Measurements from ENCODE around the gene EPHA3.

EPHA3 gene

DNA sequence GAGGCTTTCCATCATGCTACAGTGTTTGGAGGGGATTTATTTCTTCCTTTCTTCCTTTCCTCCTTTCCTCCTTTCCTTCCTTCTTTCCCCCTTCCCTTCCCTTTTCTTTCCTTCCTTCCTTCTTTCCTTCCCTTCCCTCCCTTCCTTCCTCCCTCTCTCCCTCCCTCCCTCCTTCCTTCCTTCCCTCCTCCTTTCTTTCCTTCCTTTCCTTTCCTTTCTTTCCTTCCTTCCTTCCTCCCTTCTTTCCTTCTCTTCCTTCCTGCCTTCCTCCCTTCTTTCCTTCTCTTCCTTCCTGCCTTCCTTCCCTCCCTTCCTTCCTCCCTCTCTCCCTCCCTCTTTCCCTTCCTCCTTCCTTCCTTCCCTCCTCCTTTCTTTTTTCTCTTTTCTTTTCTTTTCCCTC, 127.2 kb downstream of the EPHA3 start:
- DNase-seq = no peak

DNA sequence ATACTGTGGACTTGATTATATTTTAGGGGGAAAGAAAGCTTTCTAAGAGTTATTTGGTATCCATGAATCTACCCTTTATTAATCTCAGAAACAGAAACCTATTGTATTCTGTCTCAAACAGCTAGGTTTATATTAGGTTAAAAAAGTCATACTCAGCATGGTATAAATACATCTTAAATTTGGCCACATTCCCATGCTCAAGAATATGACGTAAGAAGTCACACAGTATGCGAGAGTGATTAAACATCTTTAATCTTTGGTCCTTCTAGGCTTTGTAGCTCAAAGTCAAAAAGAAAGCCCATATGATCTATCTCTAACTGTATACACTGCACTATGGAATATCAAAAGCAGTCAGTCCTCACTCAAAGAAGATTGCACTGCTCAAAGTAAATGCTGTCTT, 131.4 kb downstream of the EPHA3 start:
- DNase-seq = peak; percentile 11

DNA sequence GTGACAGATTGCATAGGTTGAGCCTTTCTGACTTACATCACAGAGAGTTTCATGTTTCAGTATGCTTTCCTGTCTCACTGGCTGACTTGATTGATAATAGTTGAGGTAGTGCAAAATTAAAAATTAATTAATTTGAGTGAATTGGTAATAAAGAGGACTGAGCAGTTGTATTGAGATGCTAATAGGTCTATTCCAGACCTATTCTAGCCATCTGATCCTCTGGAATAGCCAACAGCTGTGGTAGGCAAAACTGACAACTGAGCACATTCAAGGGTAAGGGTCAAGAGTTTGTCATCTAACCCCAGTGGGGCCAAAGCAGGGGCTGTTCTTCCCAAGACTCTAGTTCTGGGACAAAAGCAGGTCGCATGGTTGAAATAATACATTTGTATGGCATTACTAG, 132.4 kb downstream of the EPHA3 start:
- DNase-seq = no peak

DNA sequence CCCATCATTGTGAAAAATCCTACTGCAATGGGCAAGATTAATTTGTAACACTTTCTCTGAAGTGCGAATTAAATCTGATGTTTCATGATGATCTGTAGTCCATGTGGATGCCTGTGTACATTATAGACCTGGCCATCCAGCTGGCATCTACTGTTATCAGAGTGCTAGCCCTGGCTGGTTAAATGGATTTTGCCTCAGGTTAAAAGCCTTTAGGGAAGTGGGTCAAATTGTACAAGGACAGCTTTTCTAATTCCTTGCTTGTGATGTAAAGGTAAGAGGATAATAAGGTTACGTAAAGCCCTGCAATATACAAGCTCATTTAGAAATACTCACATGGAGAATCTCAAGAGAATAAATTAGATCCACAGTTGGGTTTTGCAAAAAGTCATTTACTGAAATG, 138.2 kb downstream of the EPHA3 start:
- DNase-seq = no peak

DNA sequence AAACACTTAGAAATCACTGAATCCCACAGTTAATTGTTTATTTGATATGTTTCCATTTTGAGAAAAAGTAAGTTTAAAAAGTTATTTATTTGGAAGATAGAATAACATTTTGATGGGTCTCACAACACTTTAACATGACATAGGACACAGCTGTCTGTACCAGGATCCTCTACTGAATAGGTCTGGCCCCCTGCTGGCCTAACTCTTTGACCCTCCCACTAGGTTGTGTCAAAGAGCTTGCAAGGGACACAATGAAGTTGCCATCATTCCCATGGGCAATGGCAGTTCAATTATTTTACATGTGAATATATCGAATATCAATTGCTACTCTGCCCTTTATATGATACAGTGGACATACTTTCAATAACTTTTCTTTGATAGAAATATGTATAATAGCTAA, 138.9 kb downstream of the EPHA3 start:
- peak; percentile 36 for DNase-seq

DNA sequence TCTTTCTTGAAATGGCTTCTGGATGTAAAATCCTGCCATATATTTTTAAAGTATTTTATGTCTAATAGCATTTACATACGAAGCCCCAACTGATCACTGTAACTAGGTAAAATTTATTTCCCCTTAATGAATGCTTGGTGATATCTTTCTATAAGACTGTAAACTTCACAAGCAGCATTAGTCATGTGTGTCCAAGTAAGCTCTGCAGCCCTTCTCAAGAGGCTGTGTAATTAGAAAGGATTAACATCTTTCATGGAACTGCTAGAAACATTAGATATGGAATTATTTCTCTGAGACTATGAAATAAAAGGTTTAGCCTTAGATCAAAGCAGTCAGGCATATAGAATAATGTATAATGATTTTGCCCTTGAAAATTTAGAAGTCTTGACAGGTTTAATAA, 143.3 kb downstream of the EPHA3 start:
- DNase-seq = no peak

DNA sequence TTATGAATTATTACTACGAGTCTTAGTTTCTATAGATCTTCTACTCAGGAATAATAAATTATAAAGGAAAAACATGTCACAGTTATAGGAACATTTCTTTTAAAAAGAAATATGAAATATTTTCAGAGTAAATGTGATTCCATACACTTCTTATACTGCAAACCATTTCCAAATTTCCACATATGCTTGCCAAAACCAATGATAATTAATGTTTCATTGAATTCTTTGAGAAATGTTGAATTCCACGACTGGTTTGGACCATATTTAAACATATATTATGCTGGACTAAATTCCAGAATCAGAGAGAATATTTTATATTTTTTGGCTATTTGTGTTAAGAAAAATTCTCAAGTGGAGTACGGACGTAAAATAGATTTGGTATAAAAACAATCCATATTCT, 144.6 kb downstream of the EPHA3 start:
- no peak for DNase-seq

DNA sequence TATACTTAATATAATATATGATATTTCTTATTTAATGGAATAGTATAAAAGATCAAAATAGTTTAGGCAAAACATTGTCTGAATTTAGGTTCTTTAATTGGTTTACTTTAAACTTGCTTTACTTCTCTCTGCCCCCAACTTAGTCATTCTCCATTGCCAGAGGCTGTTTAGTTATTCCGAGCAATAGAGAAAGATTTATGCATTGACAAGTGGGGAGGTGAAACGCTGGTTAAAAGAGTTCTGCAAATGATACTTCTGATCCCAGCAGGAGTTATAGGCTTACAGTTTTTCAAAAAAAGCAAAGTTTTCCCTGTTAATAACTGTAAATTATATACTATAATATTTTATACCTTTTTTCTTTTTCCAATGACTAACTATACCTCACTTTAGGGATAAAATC, 145.4 kb downstream of the EPHA3 start:
- DNase-seq = no peak

DNA sequence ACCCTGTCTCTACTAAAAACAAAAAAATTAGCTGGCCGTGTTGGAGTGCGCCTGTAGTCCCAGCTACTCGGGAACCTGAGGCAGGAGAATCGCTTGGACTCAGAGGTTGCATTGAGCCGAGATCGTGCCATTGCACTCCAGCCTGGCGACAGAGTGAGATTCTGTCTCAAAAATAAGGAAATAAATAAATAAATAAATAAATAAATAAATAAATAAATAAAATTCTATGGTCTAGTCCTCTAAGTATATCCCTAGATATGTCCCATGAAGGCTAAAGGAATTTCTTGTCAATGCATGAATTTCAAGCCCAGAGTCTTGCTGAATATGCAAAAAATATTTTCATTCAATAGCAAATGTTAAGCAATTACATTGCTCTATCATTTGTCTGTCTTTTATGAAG, 149.0 kb downstream of the EPHA3 start:
- DNase-seq = no peak

DNA sequence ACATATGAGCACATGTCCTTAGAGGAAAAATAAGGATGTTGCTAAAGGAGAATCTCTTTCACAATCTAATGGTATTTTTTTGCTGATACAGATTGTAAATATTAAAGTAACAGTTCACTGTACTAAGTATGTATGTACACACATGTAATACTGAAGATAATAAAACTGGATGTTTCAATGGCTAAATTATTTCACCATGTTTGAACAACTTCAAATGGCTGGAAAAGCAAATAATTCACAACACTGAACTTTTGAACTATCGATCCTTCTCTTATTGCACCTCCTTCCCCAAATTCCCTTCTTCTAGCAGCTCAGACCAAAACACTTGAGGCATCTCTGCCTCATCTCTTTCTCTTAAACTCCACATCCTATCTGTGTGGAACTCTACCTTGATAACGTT, 149.5 kb downstream of the EPHA3 start:
- DNase-seq = no peak

DNA sequence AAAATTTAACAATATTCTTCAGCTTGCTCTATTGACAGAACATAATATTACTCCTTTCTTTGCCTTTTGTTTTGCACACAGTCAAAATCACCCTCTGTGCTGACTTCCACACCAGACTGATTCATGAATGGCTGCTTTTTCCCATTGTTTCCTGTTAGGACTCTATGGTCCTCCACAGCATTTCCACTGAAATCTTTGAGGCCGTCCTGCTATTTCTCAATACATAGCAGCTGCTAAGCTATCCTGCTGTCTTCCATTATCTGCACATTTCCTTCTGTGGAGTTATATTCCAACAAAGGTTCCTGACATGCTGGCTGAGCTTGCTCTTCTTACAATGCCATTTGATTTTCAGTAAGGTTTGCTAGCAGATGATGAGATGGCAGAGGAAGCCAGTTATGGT, 153.3 kb downstream of the EPHA3 start:
- no peak for DNase-seq

DNA sequence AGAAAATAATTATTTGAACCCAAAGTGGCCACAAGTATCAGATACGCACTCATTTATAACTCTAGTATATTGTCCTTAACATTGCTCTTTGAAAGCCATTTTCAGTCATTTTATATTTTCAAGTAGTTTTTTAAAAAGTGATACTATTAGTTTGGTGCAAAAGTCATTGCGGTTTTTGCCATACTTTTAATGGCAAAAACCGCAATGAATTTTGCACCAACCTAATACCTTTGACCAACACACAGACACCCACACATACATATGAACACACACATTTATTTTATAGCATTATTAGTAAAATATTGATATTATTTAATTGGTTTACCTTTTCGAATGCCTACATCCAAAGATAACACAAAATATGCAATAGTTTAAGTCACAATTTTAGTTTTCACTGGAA, 154.3 kb downstream of the EPHA3 start:
- DNase-seq = no peak

DNA sequence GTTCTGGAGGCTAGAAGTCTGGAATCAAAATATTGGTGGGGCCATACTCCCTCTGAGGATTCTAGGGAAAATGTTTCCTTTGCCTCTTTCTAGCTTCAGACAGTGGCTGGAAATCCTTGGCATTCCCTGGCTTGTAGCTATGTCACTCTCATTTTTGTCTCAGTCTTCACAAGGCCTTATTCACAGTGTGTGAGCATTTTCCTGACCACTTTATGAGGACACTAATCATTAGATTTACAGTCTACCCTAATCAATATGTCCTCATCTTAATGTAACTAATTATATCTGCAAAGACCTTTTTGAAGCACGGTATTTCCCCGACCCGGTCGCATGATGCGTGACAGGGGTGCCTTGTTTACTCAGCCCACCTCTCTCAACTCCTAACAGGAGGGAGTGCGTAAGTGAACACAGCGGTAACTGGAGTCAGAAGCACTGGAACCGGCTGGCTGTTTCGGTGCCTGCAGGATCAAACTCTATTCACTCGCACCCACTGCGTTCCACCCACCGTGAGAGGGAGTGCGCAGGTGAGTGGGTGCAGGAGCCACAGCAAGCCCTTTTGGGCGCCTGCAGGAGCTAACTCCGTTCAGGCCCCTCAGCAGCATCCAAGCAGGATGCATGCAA, 155.0 kb downstream of the EPHA3 start:
- DNase-seq = no peak

DNA sequence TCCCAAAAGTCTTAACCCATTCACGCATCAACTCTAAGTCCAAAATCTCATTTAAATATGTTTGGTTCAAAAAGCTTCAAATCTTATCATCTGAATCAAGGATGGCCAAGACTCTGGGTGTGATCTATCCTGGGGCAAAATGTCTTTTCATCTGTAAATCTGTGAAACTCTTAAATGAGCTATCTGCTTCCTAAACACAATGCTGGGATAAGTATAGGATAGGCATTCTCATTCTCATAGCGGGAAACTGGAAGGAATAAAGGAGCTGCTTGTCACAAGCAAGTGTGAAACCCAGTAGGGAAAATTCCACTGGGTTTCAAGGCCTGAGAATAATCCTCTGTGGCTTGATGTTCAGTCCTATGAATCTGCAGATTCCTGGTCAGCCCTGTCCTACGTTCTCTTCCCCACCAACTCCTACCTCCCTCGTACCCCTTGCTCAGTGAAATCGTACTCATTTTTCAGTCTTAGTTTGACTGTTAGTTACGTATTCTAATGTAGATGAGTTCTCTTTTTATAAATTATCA, 156.7 kb downstream of the EPHA3 start:
- DNase-seq = no peak

DNA sequence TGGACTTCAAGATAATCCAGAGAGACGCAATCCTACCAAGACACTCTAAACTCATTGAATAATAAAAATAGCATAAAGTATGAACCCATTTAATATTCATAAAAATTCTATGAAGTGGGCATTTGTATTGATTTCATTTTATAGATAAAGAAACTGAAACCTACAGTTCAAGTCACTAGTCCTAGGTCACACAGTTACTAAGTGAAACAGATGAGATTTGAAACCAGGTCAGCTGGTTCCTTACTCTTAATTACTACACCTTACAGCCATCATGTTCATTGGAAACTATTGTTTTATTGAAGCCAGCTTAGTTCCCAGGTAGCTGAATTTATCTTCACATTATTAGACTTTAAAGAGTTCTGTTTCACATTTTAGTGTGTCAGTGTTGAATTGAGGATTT, 158.7 kb downstream of the EPHA3 start:
- no peak for DNase-seq

DNA sequence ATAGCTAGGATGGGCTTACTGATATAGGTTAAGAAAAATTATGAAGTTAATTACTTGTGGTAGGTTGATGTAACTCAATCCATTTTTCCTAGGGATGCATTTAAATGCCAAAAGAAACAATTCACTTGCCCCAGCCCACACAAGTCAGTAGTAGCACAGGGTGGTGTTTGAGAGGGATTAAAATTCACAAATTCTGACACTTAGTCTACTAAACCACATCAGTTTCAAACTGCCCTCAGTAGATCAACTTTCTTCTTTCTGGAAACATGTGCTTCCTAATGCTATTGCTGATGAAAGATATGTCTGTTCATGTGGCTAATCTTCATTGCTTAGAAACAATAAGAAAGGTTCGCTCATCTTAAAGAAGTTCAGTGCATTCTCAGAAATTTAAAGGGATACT, 160.6 kb downstream of the EPHA3 start:
- DNase-seq = peak; percentile 27

DNA sequence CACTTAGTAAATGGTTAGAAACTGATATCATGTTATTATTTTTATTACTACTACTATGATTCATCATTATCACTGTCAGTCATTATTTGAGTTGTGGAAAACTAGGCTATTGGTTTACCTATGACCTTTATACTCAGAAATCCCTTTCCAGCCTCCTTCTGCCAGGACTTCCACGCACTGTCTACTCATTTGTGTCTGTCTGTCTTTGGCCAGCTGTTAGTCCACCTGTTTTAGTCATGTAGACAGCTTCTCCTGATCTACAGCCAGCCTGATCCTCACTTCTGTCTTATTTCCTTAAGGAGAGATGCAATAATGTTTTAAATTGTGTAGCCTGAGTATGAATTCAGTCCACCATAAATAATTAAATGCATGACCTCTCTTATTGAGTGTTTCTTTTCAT, 162.8 kb downstream of the EPHA3 start:
- no peak for DNase-seq

DNA sequence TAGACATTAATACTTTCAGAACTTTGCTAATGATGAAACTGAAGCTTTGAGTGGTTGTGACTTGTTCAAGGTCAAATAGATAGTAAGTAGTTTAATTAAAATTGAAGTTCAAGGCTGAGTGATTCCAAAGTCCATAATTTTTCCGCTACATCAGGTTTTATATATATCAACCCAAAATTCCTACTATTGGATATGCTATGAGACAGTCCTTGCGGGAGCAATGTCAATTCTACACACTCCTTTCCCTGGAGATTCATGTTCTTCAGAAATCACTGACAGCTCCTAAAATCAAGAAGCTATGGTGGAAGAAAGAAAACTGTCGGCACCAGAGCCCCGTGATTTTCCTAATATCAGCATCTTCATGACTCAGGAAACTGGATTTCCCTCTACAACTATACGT, 167.6 kb downstream of the EPHA3 start:
- no peak for DNase-seq

DNA sequence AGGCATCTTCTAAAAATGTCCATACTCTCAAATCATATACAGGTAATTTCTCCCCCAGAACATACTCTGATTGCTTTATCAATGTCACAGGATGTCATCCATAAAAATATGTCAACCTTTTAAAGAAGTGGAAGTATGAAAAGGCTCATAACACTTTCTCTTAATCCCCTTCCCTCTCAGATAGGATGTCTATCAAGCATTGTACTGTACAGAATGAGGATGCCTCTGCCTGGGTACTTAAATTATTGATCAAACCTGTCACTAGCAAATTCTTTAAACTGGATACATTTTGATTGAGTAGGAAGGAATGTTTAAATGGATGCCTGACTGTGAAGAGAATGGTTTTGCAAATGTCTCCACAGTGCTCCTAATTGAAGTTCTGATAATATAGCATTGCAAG, 168.7 kb downstream of the EPHA3 start:
- no peak for DNase-seq

DNA sequence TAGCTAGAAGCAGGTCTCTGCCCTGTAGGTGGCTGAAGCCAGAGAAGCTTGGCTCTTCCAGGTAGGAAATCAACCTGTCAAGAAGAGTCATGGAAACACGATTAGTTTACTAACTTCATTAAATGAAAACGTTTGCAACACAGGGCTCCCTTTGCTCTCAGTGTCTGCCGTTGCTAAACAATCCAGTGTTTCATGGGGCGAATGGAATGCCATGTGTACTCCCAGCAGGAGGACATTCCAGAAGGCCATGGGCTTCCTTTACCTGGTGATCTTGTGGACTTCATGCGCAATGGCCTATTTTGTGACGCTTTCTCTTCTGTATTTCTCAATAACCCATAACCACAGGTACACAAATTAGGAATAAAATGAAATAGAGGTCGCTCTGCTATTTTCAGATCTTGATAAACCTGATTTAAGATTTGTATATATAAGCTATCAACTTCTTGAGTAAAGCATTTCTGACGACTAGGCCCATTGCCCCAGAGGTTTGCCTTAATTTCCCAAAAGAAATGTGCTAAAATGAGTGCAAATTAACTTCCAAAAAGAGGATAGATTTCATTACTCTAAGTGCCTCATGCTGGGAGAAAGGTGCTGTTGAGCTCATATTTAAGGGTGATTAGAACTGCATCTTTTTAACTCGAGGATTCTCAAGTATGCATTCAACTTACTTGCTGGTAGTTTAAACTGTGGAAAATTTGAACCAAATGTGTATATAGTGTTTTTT, 171.0 kb downstream of the EPHA3 start:
- no peak for DNase-seq

DNA sequence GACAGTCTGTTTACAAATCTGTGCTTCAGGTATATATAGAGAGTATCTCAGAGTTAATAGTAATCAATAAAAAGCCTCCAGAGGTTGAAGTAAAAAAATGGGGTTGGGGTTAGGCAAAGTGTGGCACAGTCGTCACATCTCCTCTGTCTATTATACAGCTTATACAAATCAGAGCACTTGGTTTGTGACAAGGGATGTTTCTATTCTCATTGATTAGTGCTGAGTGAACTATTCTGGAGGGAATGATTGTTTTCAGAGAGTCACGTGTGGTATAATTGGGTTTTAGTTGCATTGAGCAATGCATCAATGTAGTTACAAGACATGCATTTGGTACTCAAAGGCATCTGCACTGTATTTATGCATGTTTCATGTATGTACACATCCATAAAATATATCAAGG, 172.9 kb downstream of the EPHA3 start:
- no peak for DNase-seq

DNA sequence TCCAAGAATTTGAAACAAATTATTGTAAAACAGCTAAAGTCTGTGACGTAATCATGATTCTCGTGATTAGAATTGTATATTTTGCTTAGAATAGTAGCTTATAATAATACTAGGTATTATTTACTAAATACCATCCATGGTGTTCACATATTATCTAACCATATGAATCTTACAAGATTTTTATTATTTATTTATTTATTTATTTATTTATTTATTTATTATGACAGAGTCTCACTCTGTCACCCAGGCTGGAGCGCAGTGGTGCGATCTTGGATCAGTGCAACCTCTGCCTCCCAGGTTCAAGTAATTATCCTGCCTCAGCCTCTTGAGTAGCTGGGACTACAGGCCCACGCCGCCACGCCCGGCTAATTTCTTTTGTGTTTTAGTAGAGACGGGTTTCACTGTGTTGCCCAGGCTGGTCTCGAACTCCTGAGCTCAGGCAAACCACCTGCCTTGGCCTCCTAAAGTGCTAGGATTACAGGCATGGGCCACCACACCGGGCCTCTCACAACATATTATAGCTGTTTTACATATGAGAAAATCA, 173.5 kb downstream of the EPHA3 start:
- no peak for DNase-seq

DNA sequence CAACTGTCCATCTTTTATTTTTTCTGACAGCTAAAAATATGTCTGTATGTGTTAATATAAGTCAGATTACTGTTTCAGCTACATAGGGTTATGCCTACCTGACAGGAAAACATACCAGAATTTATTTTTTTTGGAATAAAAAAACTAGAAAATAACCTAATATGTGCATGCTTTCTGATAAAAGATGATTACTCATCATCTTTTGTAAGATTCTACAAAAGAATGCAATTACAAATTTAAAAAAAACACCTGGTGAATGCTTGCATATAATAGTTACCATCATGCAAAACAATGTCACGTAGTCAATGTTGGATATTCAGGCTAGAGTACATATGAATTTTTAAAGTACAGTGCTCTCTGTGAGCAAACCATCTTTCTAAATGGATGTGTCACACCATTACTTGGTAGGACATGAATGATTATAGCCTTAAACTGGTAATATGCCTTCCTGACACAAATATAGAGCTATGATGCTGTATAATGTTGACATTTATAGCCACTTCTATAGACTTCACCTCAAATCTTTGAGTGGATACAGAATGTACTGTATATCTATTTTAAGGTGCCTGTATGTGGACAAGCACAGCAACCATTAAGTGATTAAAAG, 180.6 kb downstream of the EPHA3 start:
- no peak for DNase-seq

DNA sequence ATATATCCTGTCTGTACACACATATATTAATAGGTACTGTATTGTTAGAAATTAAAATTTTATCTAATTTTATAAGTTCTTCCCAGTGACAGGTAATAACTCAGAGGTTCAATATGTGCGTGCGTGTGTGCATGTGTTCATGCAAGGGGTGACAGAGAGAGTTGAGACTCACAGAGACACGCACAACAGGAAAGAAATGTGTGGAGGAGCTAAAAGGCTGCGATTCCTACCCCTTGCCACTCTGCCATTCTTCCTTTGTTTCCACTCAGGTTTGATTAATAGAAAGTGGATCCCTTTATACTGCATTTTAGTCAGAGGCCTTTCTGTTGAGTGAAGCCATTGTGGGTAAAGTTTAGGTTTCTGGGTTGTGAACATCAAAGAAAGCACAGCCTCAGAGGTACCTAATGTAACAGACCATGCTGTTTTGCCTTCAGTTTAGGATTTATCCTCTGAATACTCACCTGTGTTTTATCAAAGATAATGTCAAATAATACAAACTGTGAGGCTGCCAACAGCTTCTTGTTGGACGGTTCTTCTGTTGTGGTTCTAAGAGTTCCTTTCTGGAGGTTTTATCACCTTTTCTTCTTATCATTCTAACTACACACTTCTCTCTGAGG, 182.3 kb downstream of the EPHA3 start:
- DNase-seq = no peak
